Measurements from ENCODE around the gene FUCA1. TPM values are rescaled to one million over a fixed set of nuclear protein-coding genes. Genes with fewer than 3 reads are reported as not detected.
"Not testable (repeated sequence)": the region's sequence is repeated elsewhere in the genome, so short reads cannot be mapped to it uniquely, and the experiment has no call there.

FUCA1 gene
- total and polyA plus RNA-seq, 2 donors (not counting 3 experiments of a cell fraction or from before 2014, with no cell fraction given), result 4.9 to 5.6 TPM

- Histone ChIP-seq H2AFZ (ENCODE audit: low read depth, low read length) (no peak overlapping the region), H3K36me3 (ENCODE audit: control insufficient read depth in 2 of 2, extremely low read depth in 1 of 2, insufficient read depth in 2 of 2, low read length in 2 of 2) (no peaks in the 10 kb centered on the region), H3K4me1 (ENCODE audit: control insufficient read depth, extremely low read depth, insufficient read depth, low read length) (no peaks in the 10 kb centered on the region), H3K4me3 (replicated peaks in 1 of 3; ENCODE audit: insufficient read depth in 1 of 3, low read depth in 1 of 3, low read length in 3 of 3) (no peak overlapping the region), H3K9ac (replicated peaks; ENCODE audit: extremely low read depth, insufficient read depth, low read length) (no peak overlapping the region), H3K4me2 (ENCODE audit: insufficient read depth, low read length) (no peak overlapping the region), H3K27ac (ENCODE audit: insufficient read depth, low read depth, low read length) (no peak overlapping the region), H3K9me3 (replicated peaks; ENCODE audit: control insufficient read depth, insufficient read depth, low read length) (no peaks in the 10 kb centered on the region), H3K27me3 (ENCODE audit: control insufficient read depth in 2 of 2, insufficient read depth in 2 of 2, low read length in 2 of 2) (no peaks in the 10 kb centered on the region), H3K79me2 (ENCODE audit: control insufficient read depth, insufficient read depth, low read length) (no peaks in the 10 kb centered on the region), H3K9me1 (replicated peaks; ENCODE audit: control insufficient read depth, extremely low read depth, insufficient read depth, low read length) (no peaks in the 10 kb centered on the region), H4K20me1 (replicated peaks; ENCODE audit: control insufficient read depth, extremely low read depth, insufficient read depth, low read length) (no peaks in the 10 kb centered on the region)
- FAIRE-seq (no peak), DNase-seq (ENCODE audit: low read depth, low spot score) (no peak)
- ChIA-PET POLR2A (no interaction called here), CTCF (interaction anchor here (1.7 to 1.9 kb wide), 2 partner anchors 38 to 77 kb away, joined by 4 to 6 read pairs; no protein-coding TSS in a partner anchor)
- intact Hi-C loops (cut with micrococcal nuclease), result no loop called here
- no TSS peak for BruUV-seq (replicated peaks)
- TF ChIP-seq, protein P1, sequence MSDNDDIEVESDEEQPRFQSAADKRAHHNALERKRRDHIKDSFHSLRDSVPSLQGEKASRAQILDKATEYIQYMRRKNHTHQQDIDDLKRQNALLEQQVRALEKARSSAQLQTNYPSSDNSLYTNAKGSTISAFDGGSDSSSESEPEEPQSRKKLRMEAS (IDR thresholded peaks at IDR 0.05; ENCODE audit: insufficient read depth, insufficient read length), result no peak
- TF ChIP-seq POLR2AphosphoS5 (IDR thresholded peaks at IDR 0.05; ENCODE audit: insufficient read depth, low read depth, low read length) (no peak), GATA2 (IDR thresholded peaks at IDR 0.05; ENCODE audit: insufficient read depth, insufficient read length, low read depth, low read length) (no peak), CTCF (IDR thresholded peaks at IDR 0.05; ENCODE audit: extremely low read depth in 1 of 2, insufficient read depth in 1 of 2, low read depth in 1 of 2, low read length in 2 of 2) (no peak), POLR2A (IDR thresholded peaks at IDR 0.05; ENCODE audit: low read depth, low read length) (no peak), FOS (IDR thresholded peaks at IDR 0.05; ENCODE audit: borderline replicate concordance, insufficient read depth, low read length) (no peak), JUN (IDR thresholded peaks at IDR 0.05; ENCODE audit: borderline replicate concordance, insufficient read depth, insufficient read length, low read depth) (no peak), MYC (IDR thresholded peaks at IDR 0.05; ENCODE audit: low read depth, low read length) (no peak), EZH2 (IDR thresholded peaks at IDR 0.05; ENCODE audit: borderline replicate concordance, low read depth, low read length, severe bottlenecking) (no peak)
- dilution Hi-C loops (cut with MboI; ENCODE audit: extremely low pct_ligation_motif_present, low sequenced_read_pairs), result no loop called here
Observed at GRCh38 chr1:23848673-23849616, 19.1 kb downstream of the FUCA1 start.

DNA sequence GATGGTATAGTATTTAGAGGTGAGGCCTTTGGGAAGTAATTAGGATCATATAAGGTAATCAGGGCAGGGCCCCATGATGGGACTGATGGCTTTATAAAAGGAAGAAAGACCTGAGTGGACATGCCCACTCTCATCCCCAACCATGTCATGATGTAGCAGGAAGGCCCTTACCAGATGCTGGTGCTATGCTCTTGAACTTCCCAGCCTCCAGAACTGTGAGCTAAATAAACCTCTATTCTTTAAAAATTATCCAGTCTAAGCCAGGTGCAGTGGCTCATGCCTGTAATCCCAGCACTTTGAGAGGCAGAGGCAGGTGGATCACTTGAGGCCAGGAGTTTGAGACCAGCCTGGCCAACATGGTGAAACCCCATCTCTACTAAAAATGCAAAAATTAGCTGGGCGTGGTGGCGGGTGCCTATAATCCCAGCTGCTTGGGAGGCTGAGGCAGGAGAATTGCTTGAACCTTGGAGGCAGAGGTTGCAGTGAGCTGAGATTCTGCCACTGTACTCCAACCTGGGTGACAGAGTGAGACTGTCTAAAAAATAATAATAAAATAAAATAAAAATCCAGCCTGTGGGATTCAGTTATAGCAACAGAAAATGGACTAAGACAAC lies 20.5 kb downstream of the FUCA1 start:
- FAIRE-seq; H3K27ac ChIP-seq (ENCODE audit: insufficient read depth, low read depth, low read length); H3K79me2 ChIP-seq (ENCODE audit: control insufficient read depth, insufficient read depth, low read length); H3K9ac ChIP-seq (replicated peaks; ENCODE audit: extremely low read depth, insufficient read depth, low read length); dilution Hi-C loops (cut with MboI; ENCODE audit: extremely low pct_ligation_motif_present, low sequenced_read_pairs); H2AFZ ChIP-seq (ENCODE audit: low read depth, low read length); BruUV-seq (replicated peaks); H3K4me1 ChIP-seq (ENCODE audit: control insufficient read depth, extremely low read depth, insufficient read depth, low read length); H3K9me1 ChIP-seq (replicated peaks; ENCODE audit: control insufficient read depth, extremely low read depth, insufficient read depth, low read length); H3K27me3 ChIP-seq (ENCODE audit: control insufficient read depth in 2 of 2, insufficient read depth in 2 of 2, low read length in 2 of 2); DNase-seq (ENCODE audit: low read depth, low spot score); H3K4me3 ChIP-seq (replicated peaks in 1 of 3; ENCODE audit: insufficient read depth in 1 of 3, low read depth in 1 of 3, low read length in 3 of 3); H4K20me1 ChIP-seq (replicated peaks; ENCODE audit: control insufficient read depth, extremely low read depth, insufficient read depth, low read length); H3K4me2 ChIP-seq (ENCODE audit: insufficient read depth, low read length); intact Hi-C loops (cut with micrococcal nuclease); POLR2A ChIA-PET; H3K36me3 ChIP-seq (ENCODE audit: control insufficient read depth in 2 of 2, extremely low read depth in 1 of 2, insufficient read depth in 2 of 2, low read length in 2 of 2); H3K9me3 ChIP-seq (replicated peaks; ENCODE audit: control insufficient read depth, insufficient read depth, low read length): not testable (repeated sequence)
- CTCF ChIA-PET, result interaction anchor here (1.7 kb wide), 1 partner anchor 76 kb away, joined by 6 read pairs; no protein-coding TSS in a partner anchor
